Cardiac fibroblast (primary cell): ENCODE data around the gene ASF1B.
"Not testable (repeated sequence)": the region's sequence is repeated elsewhere in the genome, so short reads cannot be mapped to it uniquely, and the experiment has no call there.

Experiments used
- DNase-seq, 2 donors: peaks; one replicate each; pipeline versions ENCODE4 v3.0.0 to v3.0.0-alpha.2; 2010; ENCODE audit warnings: low read depth in 2 of 2
- H3K4me3 ChIP-seq, 2 donors: replicated peaks in 1 of 2; 1 replicate in 1 of 2; 2 replicates in 1 of 2; pipeline ENCODE4 v1.5.1; 2011; ENCODE audit warnings: low read depth in 2 of 2, low read length in 2 of 2, mild to moderate bottlenecking in 2 of 2, moderate library complexity in 1 of 2
- TF ChIP-seq, protein P1 (sequence below): IDR thresholded peaks from one replicate; pipeline ENCODE4 v1.5.1; 2011; ENCODE audit warnings: low read depth, mild to moderate bottlenecking, low read length, inconsistent platforms

Gene ASF1B

DNA sequence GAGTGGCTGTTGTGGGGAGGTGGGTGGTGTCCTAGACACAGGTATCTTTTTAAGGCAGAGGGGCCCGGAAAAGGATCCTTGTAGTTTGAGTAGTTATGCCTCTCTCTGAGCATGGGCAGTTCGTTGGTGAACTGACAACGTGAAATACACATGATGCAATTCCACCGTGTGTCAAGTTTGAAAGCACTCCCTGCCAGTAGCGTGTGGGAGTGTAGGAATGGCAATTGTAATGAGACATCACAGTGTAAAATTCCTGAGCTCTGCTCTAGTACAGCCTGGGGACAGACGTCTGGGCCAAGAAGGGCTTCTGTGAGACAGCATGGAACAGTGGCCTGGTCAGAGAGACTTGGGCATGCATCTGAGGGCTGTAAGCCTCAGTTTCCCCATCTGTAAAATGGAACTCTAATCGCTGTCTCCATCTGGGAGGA lies 10.4 kb upstream of the ASF1B start:
- peak; percentile 84 to 88 for DNase-seq
- TF ChIP-seq, protein P1, sequence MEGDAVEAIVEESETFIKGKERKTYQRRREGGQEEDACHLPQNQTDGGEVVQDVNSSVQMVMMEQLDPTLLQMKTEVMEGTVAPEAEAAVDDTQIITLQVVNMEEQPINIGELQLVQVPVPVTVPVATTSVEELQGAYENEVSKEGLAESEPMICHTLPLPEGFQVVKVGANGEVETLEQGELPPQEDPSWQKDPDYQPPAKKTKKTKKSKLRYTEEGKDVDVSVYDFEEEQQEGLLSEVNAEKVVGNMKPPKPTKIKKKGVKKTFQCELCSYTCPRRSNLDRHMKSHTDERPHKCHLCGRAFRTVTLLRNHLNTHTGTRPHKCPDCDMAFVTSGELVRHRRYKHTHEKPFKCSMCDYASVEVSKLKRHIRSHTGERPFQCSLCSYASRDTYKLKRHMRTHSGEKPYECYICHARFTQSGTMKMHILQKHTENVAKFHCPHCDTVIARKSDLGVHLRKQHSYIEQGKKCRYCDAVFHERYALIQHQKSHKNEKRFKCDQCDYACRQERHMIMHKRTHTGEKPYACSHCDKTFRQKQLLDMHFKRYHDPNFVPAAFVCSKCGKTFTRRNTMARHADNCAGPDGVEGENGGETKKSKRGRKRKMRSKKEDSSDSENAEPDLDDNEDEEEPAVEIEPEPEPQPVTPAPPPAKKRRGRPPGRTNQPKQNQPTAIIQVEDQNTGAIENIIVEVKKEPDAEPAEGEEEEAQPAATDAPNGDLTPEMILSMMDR = no peak
- no peak overlapping the region for H3K4me3 ChIP-seq

DNA sequence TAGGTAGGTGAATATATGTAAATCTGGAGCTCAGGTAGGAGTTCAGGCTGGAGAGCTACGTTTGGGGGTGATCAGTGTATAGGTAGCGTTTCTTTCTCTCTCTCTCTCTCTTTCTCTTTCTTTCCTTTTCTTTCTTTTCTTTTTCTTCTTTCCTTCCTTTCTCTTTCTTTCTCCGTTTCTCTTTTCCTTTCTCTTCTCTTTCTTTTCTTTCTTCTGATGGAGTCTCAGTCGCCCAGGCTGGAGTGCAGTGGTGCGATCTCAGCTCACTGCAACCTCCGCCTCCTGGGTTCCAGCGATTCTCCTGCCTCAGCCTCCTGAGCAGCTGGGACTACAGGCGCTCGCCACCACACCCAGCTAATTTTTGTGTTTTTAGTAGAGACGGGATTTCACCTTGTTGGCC lies 9.8 kb upstream of the ASF1B start:
- not testable (repeated sequence) for H3K4me3 ChIP-seq, DNase-seq

DNA sequence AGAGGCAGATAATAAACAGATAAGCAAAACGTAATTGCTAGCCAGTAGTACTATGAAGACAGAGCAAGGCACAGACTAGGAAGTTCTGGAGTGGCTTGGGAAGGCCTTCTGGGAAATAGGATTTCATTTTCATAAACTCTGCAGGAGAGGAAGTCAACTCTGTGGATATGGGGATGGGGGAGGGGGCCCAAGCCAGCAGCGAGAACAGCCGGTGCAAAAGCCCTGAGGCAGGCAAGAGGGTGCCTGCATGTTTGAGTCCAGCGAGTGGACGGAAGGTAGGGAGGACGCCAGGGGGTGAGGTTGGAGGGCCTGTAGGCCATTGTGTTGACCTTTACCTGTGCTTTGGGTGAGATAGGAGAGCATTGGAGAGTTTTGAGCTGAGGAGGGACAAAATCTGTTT lies 9.0 kb upstream of the ASF1B start:
- no peak overlapping the region for H3K4me3 ChIP-seq
- TF ChIP-seq, protein P1 = no peak
- DNase-seq = no peak

GRCh38 chr19:14142262-14143190 lies 6.1 kb upstream of the ASF1B start:
- TF ChIP-seq, protein P1 = no peak
- no peak for DNase-seq
- no peak overlapping the region for H3K4me3 ChIP-seq

DNA sequence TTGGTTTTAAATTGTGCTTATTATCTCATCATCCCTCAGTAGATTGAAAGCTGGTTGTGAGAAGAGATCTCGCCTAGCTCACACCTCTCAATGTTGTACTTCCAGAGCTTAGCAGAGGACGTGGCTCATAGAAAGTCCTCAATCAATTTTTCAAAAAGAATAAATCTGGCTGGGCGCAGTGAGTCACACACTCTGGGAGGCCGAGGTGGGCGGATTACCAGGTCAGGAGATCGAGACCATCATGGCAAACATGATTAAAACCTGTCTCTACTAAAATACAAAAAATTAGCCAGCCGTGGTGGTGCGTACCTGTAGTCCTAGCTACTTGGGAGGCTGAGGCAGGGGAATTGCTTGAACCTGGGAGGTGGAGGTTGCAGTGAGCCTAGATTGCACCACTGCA lies 4.7 kb upstream of the ASF1B start:
- no peak for DNase-seq
- TF ChIP-seq, protein P1 = no peak
- no peak overlapping the region for H3K4me3 ChIP-seq

DNA sequence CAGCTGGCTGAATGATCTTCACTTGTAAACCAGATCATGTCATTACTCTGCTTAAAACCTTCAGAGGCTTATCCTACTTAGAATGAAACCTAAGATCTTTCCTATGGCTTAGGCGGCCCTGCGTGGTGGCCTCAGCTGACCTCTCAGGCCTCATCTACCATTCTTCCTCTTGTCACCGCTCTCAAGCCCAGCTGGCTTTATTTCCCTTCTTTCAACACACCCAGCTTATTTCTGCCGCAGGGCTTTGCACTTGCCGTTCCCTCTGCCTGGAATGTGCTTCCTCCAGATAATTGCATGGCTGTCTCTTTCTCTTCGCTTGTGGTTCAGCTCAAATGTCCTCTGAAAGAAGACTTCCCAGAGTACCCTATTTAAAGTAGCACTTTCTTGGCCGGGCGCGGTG lies 3.6 kb upstream of the ASF1B start:
- peak in 1 of 2 donors; percentile 32 for DNase-seq
- H3K4me3 ChIP-seq = no peak overlapping the region
- TF ChIP-seq, protein P1 = no peak

DNA sequence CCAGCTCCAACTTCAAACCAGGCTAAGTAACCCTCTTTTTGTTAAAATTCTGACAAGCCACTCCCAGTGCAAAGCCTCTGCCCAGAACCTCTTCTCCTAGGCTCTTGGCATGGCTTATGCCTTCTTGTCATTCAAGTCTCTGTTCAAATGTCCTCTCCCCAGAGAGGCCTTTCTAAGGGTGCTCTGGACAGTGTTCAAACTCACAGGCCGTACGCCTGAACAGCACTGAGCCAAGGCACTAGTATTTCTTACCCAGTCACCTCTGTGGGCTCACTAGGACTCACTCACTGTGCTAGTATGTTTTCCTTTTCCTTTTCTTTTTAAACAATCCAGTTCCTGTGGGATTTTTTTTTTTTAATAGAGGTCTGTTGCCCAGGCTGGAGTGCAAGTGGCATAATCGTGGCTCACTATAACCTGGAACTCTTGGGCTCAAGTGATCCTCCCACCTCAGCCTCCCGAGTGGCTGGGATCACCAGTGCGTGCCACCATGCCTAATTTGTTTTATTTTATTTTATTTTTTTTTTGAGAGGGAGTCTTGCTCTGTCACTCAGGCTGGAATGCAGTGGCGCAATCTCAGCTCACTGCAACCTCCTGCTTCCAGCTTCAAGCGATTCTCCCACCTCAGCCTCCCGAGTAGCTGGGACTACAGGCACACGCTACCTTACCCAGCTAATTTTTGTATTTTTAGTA lies 2.3 kb upstream of the ASF1B start:
- DNase-seq = peak; percentile 33 to 57
- H3K4me3 ChIP-seq = no peak overlapping the region
- TF ChIP-seq, protein P1 = no peak
